GM12878 (cell line): ENCODE results near the gene FRK.

Source experiments
- ASH2L ChIP-seq: fragments of 300-600, 200-600 bp; sonication (generic); IDR thresholded peaks from 2 replicates; pipeline ENCODE4 v1.6.1; 2017; ENCODE audit warnings: low read depth, mild to moderate bottlenecking, borderline replicate concordance
- PBX3 ChIP-seq: IDR thresholded peaks from 2 replicates; pipeline ENCODE4 v1.6.1; 2011; ENCODE audit warnings: mild to moderate bottlenecking, low read depth, low read length, moderate library complexity; ENCODE audit not compliant: insufficient replicate concordance
- POLR2A ChIP-seq: IDR thresholded peaks from 2 replicates; pipeline ENCODE4 v1.6.1; 2011; ENCODE audit warnings: low read depth, mild to moderate bottlenecking, low read length
- RCOR1 ChIP-seq: conservative IDR thresholded peaks from 2 replicates; pipeline ENCODE4 v1.6.1; 2012; ENCODE audit warnings: low read depth, low read length, improper control_type of control experiment
- TF ChIP-seq, protein P1 (sequence below): IDR thresholded peaks from 2 replicates; pipeline ENCODE4 v1.6.1; 2011; ENCODE audit warnings: borderline replicate concordance, low read depth, mild to moderate bottlenecking, moderate library complexity, low read length; ENCODE audit not compliant: insufficient read depth, poor library complexity, severe bottlenecking

DNA sequence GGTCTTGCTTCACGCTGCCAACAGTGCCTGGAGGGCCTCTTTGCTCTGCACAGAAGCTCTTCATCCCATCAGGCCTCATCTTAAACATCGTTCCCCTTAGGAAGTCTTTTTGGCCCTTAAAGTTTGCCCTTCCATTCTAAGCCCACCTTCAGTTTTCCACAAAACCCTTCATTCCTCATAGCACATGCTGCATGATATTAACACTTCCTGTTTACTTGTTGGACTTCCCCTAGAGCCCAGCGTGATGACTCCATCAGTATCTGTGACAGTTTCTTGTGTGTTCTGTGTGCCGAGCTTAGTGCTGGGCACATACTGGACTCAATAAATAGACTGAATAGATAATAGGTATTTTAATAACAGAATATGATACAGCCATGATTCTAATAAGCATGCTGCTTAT lies 42.2 kb upstream of the FRK start:
- TF ChIP-seq PBX3: no peak
- TF ChIP-seq POLR2A: no peak
- TF ChIP-seq ASH2L: no peak
- TF ChIP-seq, protein P1, sequence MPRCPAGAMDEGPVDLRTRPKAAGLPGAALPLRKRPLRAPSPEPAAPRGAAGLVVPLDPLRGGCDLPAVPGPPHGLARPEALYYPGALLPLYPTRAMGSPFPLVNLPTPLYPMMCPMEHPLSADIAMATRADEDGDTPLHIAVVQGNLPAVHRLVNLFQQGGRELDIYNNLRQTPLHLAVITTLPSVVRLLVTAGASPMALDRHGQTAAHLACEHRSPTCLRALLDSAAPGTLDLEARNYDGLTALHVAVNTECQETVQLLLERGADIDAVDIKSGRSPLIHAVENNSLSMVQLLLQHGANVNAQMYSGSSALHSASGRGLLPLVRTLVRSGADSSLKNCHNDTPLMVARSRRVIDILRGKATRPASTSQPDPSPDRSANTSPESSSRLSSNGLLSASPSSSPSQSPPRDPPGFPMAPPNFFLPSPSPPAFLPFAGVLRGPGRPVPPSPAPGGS: no peak
- no peak for TF ChIP-seq RCOR1
